DOHH2 (cell line): Measurements from ENCODE around the gene DYRK1A.

Source experiments
- H3F3A ChIP-seq: fragments of 200-600 bp; sonication (generic), shearing (Covaris generic); 2 replicates; pipeline ENCODE4 v1.6.0; 2016; ENCODE audit warnings: antibody characterized with exemption, mild to moderate bottlenecking; ENCODE audit not compliant: control insufficient read depth, insufficient read depth
- H3K27ac ChIP-seq: fragments of 200-600 bp; sonication (generic); 2 replicates; pipeline ENCODE4 v1.5.1; 2014; ENCODE audit warnings: low read depth, mild to moderate bottlenecking, low read length, moderate library complexity
- H3K27me3 ChIP-seq: fragments of 200-600 bp; sonication (generic); 2 replicates; pipeline ENCODE4 v1.6.1; 2014; ENCODE audit warnings: mild to moderate bottlenecking, low read length, mixed read lengths; ENCODE audit not compliant: control insufficient read depth
- H3K36me3 ChIP-seq: fragments of 200-600 bp; sonication (generic); 2 replicates; pipeline ENCODE4 v1.6.1; 2014; ENCODE audit warnings: mild to moderate bottlenecking, low read length, moderate library complexity, mixed read lengths; ENCODE audit not compliant: control insufficient read depth
- H3K4me1 ChIP-seq: fragments of 200-600 bp; sonication (generic); 2 replicates; pipeline ENCODE4 v1.6.1; 2014; ENCODE audit warnings: mild to moderate bottlenecking, low read length, mixed read lengths; ENCODE audit not compliant: control insufficient read depth
- H3K4me2 ChIP-seq: fragments of 200-600 bp; sonication (generic); 2 replicates; pipeline ENCODE4 v1.6.0; 2014; ENCODE audit warnings: mild to moderate bottlenecking, low read length, moderate library complexity
- H3K4me3 ChIP-seq: fragments of 200-600 bp; sonication (generic); 2 replicates; pipeline ENCODE4 v1.5.1; 2014; ENCODE audit warnings: mild to moderate bottlenecking, low read length, mixed read lengths
- H3K79me2 ChIP-seq: fragments of 200-600 bp; sonication (generic); 2 replicates; pipeline ENCODE4 v1.6.1; 2014; ENCODE audit warnings: mild to moderate bottlenecking, low read length, mixed read lengths; ENCODE audit not compliant: control insufficient read depth
- H3K9me2 ChIP-seq: fragments of 200-600 bp; sonication (generic); replicated peaks from 2 replicates; pipeline ENCODE4 v1.6.1; 2014; ENCODE audit warnings: mild to moderate bottlenecking, low read length, mixed read lengths; ENCODE audit not compliant: control insufficient read depth
- H3K9me3 ChIP-seq: fragments of 200-600 bp; sonication (generic); 2 replicates; pipeline ENCODE4 v1.6.1; 2014; ENCODE audit warnings: antibody characterized with exemption, low read length, mixed read lengths; ENCODE audit not compliant: control insufficient read depth, insufficient read depth
- H4K20me1 ChIP-seq: fragments of 200-600 bp; sonication (generic); 2 replicates; pipeline ENCODE4 v1.6.0; 2014; ENCODE audit warnings: low read depth, mild to moderate bottlenecking, antibody characterized with exemption, low read length, moderate library complexity; ENCODE audit not compliant: control insufficient read depth, insufficient read depth
- CTCF ChIP-seq: fragments of 200-600 bp; sonication (generic); IDR thresholded peaks from one replicate; pipeline ENCODE4 v1.5.1; 2014; ENCODE audit warnings: antibody characterized with exemption, mild to moderate bottlenecking, low read depth, low read length; ENCODE audit not compliant: poor library complexity, severe bottlenecking
- EZH2phosphoT487 ChIP-seq: fragments of 200-600 bp; sonication (generic); IDR thresholded peaks from 2 replicates; pipeline ENCODE4 v1.6.1; 2017; ENCODE audit warnings: borderline replicate concordance, mild to moderate bottlenecking, antibody characterized with exemption, low read length, moderate library complexity, mixed read lengths

The DYRK1A gene

DNA sequence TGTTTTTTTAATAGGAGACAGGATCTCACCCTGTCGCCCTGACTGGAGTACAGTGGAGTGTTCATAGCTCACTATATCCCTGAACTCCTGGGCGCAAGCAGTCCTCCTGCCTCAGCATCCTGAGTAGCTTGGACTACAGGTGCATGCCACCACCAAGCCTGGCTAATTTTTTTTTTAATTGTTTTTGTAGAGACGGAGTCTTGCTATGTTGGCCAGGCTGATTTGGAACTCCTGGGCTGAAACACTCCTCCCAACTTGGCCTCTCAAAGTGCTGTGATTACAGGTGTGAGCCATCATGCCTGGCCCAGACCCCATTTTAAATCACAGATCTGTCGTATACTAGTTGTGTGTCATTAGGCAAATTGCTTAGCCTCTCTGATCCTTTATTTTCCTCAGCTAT, 161.1 kb downstream of the DYRK1A start:
- no peaks in the 10 kb centered on the region for H3K79me2 ChIP-seq
- no peak overlapping the region for H3K4me2 ChIP-seq
- H3K9me3 ChIP-seq, result no peaks in the 10 kb centered on the region
- TF ChIP-seq EZH2phosphoT487 (no peak), CTCF (no peak)
- H3K27ac ChIP-seq, result no peak overlapping the region
- no peak overlapping the region for H3K4me3 ChIP-seq
- no peaks in the 10 kb centered on the region for H3K36me3 ChIP-seq
- H3F3A ChIP-seq, result no peaks in the 10 kb centered on the region; the same call in 1 of the 2 replicates
- peaks cover 15% of the 10 kb centered on the region for H3K27me3 ChIP-seq
- no peaks in the 10 kb centered on the region for H4K20me1 ChIP-seq
- H3K9me2 ChIP-seq, result no peaks in the 10 kb centered on the region
- no peaks in the 10 kb centered on the region for H3K4me1 ChIP-seq

DNA sequence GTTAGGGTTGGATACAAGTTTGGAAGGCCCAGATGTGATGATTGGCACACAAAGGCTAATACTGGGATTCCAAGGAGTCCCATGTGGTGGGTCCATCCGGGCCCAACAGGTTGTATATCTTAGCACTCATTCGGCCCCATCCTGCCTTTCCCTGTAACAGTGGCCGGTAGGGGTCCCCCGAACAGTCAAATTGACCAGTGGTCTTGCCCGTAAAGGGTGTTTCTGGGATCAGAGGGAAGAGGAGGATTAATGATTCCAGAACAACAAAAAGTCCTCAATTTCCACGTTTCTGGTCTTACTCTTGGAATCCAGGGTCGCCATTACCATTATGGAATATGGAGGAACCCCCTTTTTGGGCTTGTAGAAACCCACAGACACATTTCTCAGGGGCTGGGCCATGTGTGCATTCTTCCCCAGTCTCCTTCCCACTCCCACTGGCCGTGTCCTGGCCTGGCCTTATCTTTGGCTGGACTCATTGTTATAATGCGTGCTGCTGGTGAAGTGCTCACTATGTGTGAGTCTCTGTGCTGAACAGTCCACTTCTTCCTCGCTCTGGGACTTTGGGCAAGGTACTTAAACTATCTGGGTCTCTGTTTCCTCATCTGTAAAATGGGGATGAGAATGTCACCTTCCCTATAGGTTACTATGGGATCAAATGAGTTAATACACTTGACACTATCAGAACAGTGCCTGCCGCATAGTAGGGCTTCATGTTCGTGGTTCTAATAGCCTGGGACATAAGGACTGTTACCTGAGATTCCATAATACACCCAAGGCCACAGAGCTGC, 161.8 kb downstream of the DYRK1A start:
- no peaks in the 10 kb centered on the region for H3K36me3 ChIP-seq
- no peak for TF ChIP-seq CTCF
- TF ChIP-seq EZH2phosphoT487, result no peak

GRCh38 chr21:37529649-37530048, 163.1 kb downstream of the DYRK1A start:
- Histone ChIP-seq H3K27ac (no peak overlapping the region), H3K9me3 (no peaks in the 10 kb centered on the region), H3K4me2 (no peak overlapping the region), H3F3A (no peaks in the 10 kb centered on the region), H3K4me3 (no peak overlapping the region), H4K20me1 (no peaks in the 10 kb centered on the region), H3K36me3 (no peaks in the 10 kb centered on the region), H3K4me1 (no peaks in the 10 kb centered on the region), H3K27me3 (peaks cover 29% of the 10 kb centered on the region), H3K79me2 (no peaks in the 10 kb centered on the region), H3K9me2 (no peaks in the 10 kb centered on the region)
- no peak for TF ChIP-seq CTCF

More for the DNA sequence above, 161.8 kb downstream of the DYRK1A start:
- H3K27me3 ChIP-seq, result peaks cover 20% of the 10 kb centered on the region
- no peaks in the 10 kb centered on the region for H4K20me1 ChIP-seq
- no peaks in the 10 kb centered on the region for H3K4me1 ChIP-seq
- H3K4me3 ChIP-seq, result no peak overlapping the region
- no peaks in the 10 kb centered on the region; the same call in 1 of the 2 replicates for H3F3A ChIP-seq
- H3K9me2 ChIP-seq, result no peaks in the 10 kb centered on the region
- H3K9me3 ChIP-seq, result no peaks in the 10 kb centered on the region
- no peak overlapping the region for H3K27ac ChIP-seq
- H3K4me2 ChIP-seq, result no peak overlapping the region
- H3K79me2 ChIP-seq, result no peaks in the 10 kb centered on the region
